Lung (tissue), 12 donors: ENCODE results near the gene RIOK3. TPM values are rescaled to one million over a fixed set of nuclear protein-coding genes. Genes with fewer than 3 reads are reported as not detected.

ENCODE experiments used
- ATAC-seq: fragments of 200-7000 bp; cut with Tn5 transposase; one replicate; pipeline ENCODE4 v1.9.1; 2020; ENCODE audit warnings: moderate number of reproducible peaks; ENCODE audit not compliant: insufficient read depth, low FRiP score
- DNase-seq, 3 donors: peaks; one replicate each; pipeline ENCODE4 v3.0.0-alpha.2; 2013 to 2017
- H3K27ac ChIP-seq, 2 donors: one replicate each; pipeline ENCODE4 v1.5.1; 2013; ENCODE audit warnings: mild to moderate bottlenecking in 2 of 2, moderate library complexity in 2 of 2, control low read depth in 1 of 2, inconsistent platforms in 1 of 2, low read depth in 1 of 2, low read length in 1 of 2
- H3K27me3 ChIP-seq, 3 donors: one replicate each; pipeline ENCODE4 v1.5.1; 2013; ENCODE audit warnings: low read length in 2 of 3; ENCODE audit not compliant: control insufficient read depth in 3 of 3, insufficient read depth in 3 of 3
- H3K36me3 ChIP-seq, 4 donors: one replicate each; pipeline ENCODE4 v1.5.1; 2013; ENCODE audit warnings: low read length in 4 of 4, mild to moderate bottlenecking in 1 of 4, moderate library complexity in 1 of 4; ENCODE audit not compliant: control insufficient read depth in 4 of 4, insufficient read depth in 4 of 4
- H3K4me1 ChIP-seq, 5 donors: one replicate each; pipeline ENCODE4 v1.5.1; 2013; ENCODE audit warnings: low read length in 5 of 5, mild to moderate bottlenecking in 2 of 5, moderate library complexity in 1 of 5; ENCODE audit not compliant: control insufficient read depth in 5 of 5, insufficient read depth in 5 of 5
- H3K4me3 ChIP-seq: one replicate; pipeline ENCODE4 v1.5.1; 2013; ENCODE audit warnings: mild to moderate bottlenecking, control low read depth, moderate library complexity
- H3K9ac ChIP-seq, 2 donors: one replicate each; pipeline ENCODE4 v1.5.1; 2013; ENCODE audit warnings: low read length in 2 of 2, control low read depth in 1 of 2; ENCODE audit not compliant: insufficient read depth in 1 of 2
- H3K9me3 ChIP-seq, 4 donors: one replicate each; pipeline ENCODE4 v1.5.1; 2013; ENCODE audit warnings: low read length in 3 of 4, mild to moderate bottlenecking in 1 of 4, moderate library complexity in 1 of 4; ENCODE audit not compliant: control insufficient read depth in 4 of 4, insufficient read depth in 3 of 4
- WGBS, 2 donors: extraction: QIAGEN DNeasy Blood & Tissue Kit; methylation state at CpG; one replicate each; pipeline ENCODE4 v1.1.7; 2013; 5-methylcytosine and 5-hydroxymethylcytosine counted together
- polyA plus RNA-seq, 2 donors: library from polyadenylated mRNA; stranded (reverse); fragments of 200-250 nt; gene quantifications; one replicate each; pipeline ENCODE4 v1.2.1, GENCODE V29; 2013
- total RNA-seq, 2 donors: library from RNA; depleted of rRNA in 1 of 2; stranded (reverse); fragments of >200 nt in 1 of 2; gene quantifications; one replicate each; pipeline ENCODE4 v1.2.1, GENCODE V29; 2014 to 2021
- TF ChIP-seq, protein P1 (sequence below): IDR thresholded peaks from 2 replicates; pipeline ENCODE4 v1.5.1; 2012; ENCODE audit warnings: mild to moderate bottlenecking; ENCODE audit errors: control extremely low read depth, extremely low read depth
- donor health status: control.
- donor health status: control.
- donor health status: Bipolar disorder and iron deficiency.
- donor health status: healthy.
- donor health status: DM: yes; HTN: yes; CAD: no.

RIOK3 gene
- total and polyA plus RNA-seq, 4 donors: 35.6 to 83.0 (median 54.2) TPM

GRCh38 chr18:23448291-23448690 lies 4.8 kb upstream of the RIOK3 start:
- H3K9me3 ChIP-seq: no peaks in the 10 kb centered on the region
- no peak for DNase-seq
- H3K27ac ChIP-seq: no peak overlapping the region
- H3K4me3 ChIP-seq: no peak overlapping the region
- H3K4me1 ChIP-seq: peaks cover 0 to 4% (median 0%) of the 10 kb centered on the region in 5 donors
- TF ChIP-seq, protein P1, sequence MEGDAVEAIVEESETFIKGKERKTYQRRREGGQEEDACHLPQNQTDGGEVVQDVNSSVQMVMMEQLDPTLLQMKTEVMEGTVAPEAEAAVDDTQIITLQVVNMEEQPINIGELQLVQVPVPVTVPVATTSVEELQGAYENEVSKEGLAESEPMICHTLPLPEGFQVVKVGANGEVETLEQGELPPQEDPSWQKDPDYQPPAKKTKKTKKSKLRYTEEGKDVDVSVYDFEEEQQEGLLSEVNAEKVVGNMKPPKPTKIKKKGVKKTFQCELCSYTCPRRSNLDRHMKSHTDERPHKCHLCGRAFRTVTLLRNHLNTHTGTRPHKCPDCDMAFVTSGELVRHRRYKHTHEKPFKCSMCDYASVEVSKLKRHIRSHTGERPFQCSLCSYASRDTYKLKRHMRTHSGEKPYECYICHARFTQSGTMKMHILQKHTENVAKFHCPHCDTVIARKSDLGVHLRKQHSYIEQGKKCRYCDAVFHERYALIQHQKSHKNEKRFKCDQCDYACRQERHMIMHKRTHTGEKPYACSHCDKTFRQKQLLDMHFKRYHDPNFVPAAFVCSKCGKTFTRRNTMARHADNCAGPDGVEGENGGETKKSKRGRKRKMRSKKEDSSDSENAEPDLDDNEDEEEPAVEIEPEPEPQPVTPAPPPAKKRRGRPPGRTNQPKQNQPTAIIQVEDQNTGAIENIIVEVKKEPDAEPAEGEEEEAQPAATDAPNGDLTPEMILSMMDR: no peak
- 96 to 97% methylated on average over 1 of the region's 1 CpG for WGBS, 2 donors
- peaks cover 0 to 2% (median 0%) of the 10 kb centered on the region in 4 donors for H3K36me3 ChIP-seq
- ATAC-seq: no peak
- no peaks in the 10 kb centered on the region for H3K27me3 ChIP-seq
- H3K9ac ChIP-seq: no peak overlapping the region

DNA sequence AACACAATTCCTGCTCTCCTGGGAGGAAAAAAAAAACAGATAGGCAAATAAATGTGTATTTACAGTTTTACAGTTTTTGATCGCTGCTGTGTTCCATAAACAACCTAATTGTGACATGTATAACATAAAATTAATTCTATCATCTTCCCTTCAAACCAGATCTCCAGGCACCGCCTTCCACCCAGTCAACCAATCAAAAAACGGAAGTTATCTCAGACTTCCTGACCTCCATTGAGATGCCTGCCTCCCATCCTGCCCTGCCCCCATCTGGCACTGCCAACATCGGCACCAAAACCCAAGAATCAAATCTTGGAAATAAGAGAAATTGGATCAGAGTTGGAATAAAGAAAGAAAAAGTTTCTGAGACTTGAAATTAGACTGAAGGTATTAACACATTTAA lies 3.1 kb upstream of the RIOK3 start:
- peaks cover 0 to 12% (median 0%) of the 10 kb centered on the region in 5 donors for H3K4me1 ChIP-seq
- H3K27ac ChIP-seq: no peak overlapping the region
- TF ChIP-seq, protein P1: no peak
- 61 to 62% methylated on average over 4 of the region's 4 CpGs for WGBS, 2 donors
- no peak overlapping the region for H3K4me3 ChIP-seq
- peaks cover 0 to 4% (median 0%) of the 10 kb centered on the region in 4 donors for H3K36me3 ChIP-seq
- no peak overlapping the region for H3K9ac ChIP-seq
- no peaks in the 10 kb centered on the region for H3K27me3 ChIP-seq
- DNase-seq (no peak), ATAC-seq (no peak)
- no peaks in the 10 kb centered on the region for H3K9me3 ChIP-seq

DNA sequence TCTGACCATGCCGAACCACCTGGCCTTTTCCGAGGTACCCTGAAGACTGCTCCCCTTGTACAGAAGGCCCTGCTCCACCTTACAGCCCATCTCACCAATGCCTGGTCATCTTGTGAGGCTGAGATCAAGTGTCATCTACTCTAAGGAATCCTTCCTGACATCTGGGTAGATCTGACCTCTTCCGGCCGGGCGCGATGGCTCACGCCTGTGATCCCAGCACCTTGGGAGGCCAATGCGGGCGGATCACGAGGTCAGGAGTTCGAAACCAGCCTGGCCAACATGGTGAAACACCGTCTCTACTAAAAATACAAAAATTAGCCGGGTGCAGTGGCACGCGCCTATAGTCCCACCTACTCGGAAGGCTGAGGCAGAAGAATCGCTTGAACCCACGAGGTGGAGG lies 2.1 kb upstream of the RIOK3 start:
- ATAC-seq: no peak
- Histone ChIP-seq H3K27me3 (no peaks in the 10 kb centered on the region), H3K9me3 (no peaks in the 10 kb centered on the region), H3K9ac (no peak overlapping the region), H3K36me3 (peaks cover 0 to 4% (median 0%) of the 10 kb centered on the region in 4 donors), H3K4me3 (no peak overlapping the region), H3K27ac (no peak overlapping the region), H3K4me1 (peaks cover 0 to 12% (median 2%) of the 10 kb centered on the region in 5 donors)
- 97% methylated on average over 18 of the region's 18 CpGs for WGBS, 2 donors
- no peak for DNase-seq
- TF ChIP-seq, protein P1: no peak

- Histone ChIP-seq H3K4me3 (no peak overlapping the region), H3K9ac (no peak overlapping the region), H3K9me3 (no peaks in the 10 kb centered on the region), H3K36me3 (peaks cover 0 to 4% (median 1%) of the 10 kb centered on the region in 4 donors), H3K27me3 (no peaks in the 10 kb centered on the region), H3K4me1 (peaks cover 0 to 12% (median 2%) of the 10 kb centered on the region in 5 donors), H3K27ac (no peak overlapping the region)
- DNase-seq (no peak), ATAC-seq (no peak)
- WGBS, 2 donors: 95 to 98% methylated on average over 6 of the region's 6 CpGs
- TF ChIP-seq, protein P1: no peak
These were observed 1.6 kb upstream of the RIOK3 start for GRCh38 chr18:23451491-23451890.
